HG03378 (cell line): ENCODE measurements around the gene ACAT2.
A peak's percentile ranks its signal among the peaks of the same experiment; 100 is the strongest.
"Not testable (repeated sequence)": the region's sequence is repeated elsewhere in the genome, so short reads cannot be mapped to it uniquely, and the experiment has no call there.

Experiments used
- ATAC-seq: cut with Tn5 transposase; IDR thresholded peaks from one replicate; pipeline ENCODE4 v1.9.1; 2021; ENCODE audit warnings: mild to moderate bottlenecking, moderate library complexity; ENCODE audit not compliant: unreplicated experiment

ACAT2 gene

GRCh38 chr6:159761873-159762680, at the start of gene ACAT2:
ACAT2 (plus strand) TSS chr6:159762045; CDS start chr6:159762088, 43 bp downstream.
- peak; percentile 96 for ATAC-seq

GRCh38 chr6:159712389-159712788, 49.5 kb upstream of the ACAT2 start:
- ATAC-seq = not testable (repeated sequence)

- ATAC-seq = no peak
Measured at GRCh38 chr6:159713984-159714383, 47.9 kb upstream of the ACAT2 start.

- ATAC-seq = no peak
Measured at GRCh38 chr6:159714404-159714803, 47.4 kb upstream of the ACAT2 start.

- no peak for ATAC-seq
Measured at GRCh38 chr6:159715166-159715565, 46.7 kb upstream of the ACAT2 start.

- no peak for ATAC-seq
Measured at GRCh38 chr6:159715605-159716004, 46.2 kb upstream of the ACAT2 start.

GRCh38 chr6:159716247-159717096, 45.4 kb upstream of the ACAT2 start:
- ATAC-seq = no peak

GRCh38 chr6:159718634-159719033, 43.2 kb upstream of the ACAT2 start:
- ATAC-seq = no peak

- ATAC-seq = no peak
Measured at GRCh38 chr6:159719287-159719686, 42.6 kb upstream of the ACAT2 start.

- no peak for ATAC-seq
Measured at GRCh38 chr6:159720708-159721107, 41.1 kb upstream of the ACAT2 start.

GRCh38 chr6:159721981-159722380, 39.9 kb upstream of the ACAT2 start:
- ATAC-seq = not testable (repeated sequence)

GRCh38 chr6:159722655-159723054, 39.2 kb upstream of the ACAT2 start:
- ATAC-seq = no peak

GRCh38 chr6:159723259-159723658, 38.6 kb upstream of the ACAT2 start:
- no peak for ATAC-seq

GRCh38 chr6:159724778-159725177, 37.1 kb upstream of the ACAT2 start:
- ATAC-seq = no peak

- not testable (repeated sequence) for ATAC-seq
Measured at GRCh38 chr6:159725208-159725607, 36.6 kb upstream of the ACAT2 start.

- peak; percentile 2 for ATAC-seq
Measured at GRCh38 chr6:159726255-159726917, 35.5 kb upstream of the ACAT2 start.

- peak; percentile 79 for ATAC-seq
Measured at GRCh38 chr6:159726918-159727716, 34.7 kb upstream of the ACAT2 start, which contains the start of gene WTAP. WTAP (plus strand) TSS chr6:159727506; CDS start chr6:159736266, 8,760 bp downstream.

GRCh38 chr6:159727717-159728445, 34.0 kb upstream of the ACAT2 start:
- ATAC-seq = peak; percentile 22

GRCh38 chr6:159728531-159728964, 33.3 kb upstream of the ACAT2 start:
- no peak for ATAC-seq
